HepG2 (cell line): Measurements from ENCODE around the gene KCNQ1OT1. TPM values are rescaled to one million over a fixed set of nuclear protein-coding genes. Genes with fewer than 3 reads are reported as not detected.

Experiments
- BCL3 ChIP-seq: sonication (generic); formaldehyde crosslinking; IDR thresholded peaks from 2 replicates; pipeline ENCODE4 v1.5.1; 2020; ENCODE audit warnings: mild to moderate bottlenecking, missing genetic modification reagents, moderate library complexity
- BCLAF1 ChIP-seq: fragments of 450-650 bp; IDR thresholded peaks from 2 replicates; pipeline ENCODE4 v1.6.1; 2017; ENCODE audit warnings: mild to moderate bottlenecking
- CBFB ChIP-seq: sonication (generic); formaldehyde crosslinking; IDR thresholded peaks from 2 replicates; pipeline ENCODE4 v1.4.0; 2020; ENCODE audit warnings: missing genetic modification reagents
- DBP ChIP-seq: sonication (generic); formaldehyde crosslinking; IDR thresholded peaks from 2 replicates; pipeline ENCODE4 v1.4.0; 2020; ENCODE audit warnings: missing genetic modification reagents; ENCODE audit errors: not compliant biosample characterization
- IRF9 ChIP-seq: sonication (generic); formaldehyde crosslinking; IDR thresholded peaks from 2 replicates; pipeline ENCODE4 v1.8.0; 2022; ENCODE audit warnings: missing genetic modification reagents, mild to moderate bottlenecking, borderline replicate concordance
- NCOR1 ChIP-seq: fragments of 200-600 bp; sonication (generic); IDR thresholded peaks from 2 replicates; pipeline ENCODE4 v1.7.0; 2017; ENCODE audit warnings: antibody characterized with exemption, low read length, borderline replicate concordance
- PAX8 ChIP-seq: sonication (generic); formaldehyde crosslinking; IDR thresholded peaks from 2 replicates; pipeline ENCODE4 v1.8.0; 2022; ENCODE audit warnings: mild to moderate bottlenecking, missing genetic modification reagents, borderline replicate concordance
- RFXAP ChIP-seq: sonication (generic); formaldehyde crosslinking; IDR thresholded peaks from 2 replicates; pipeline ENCODE4 v1.4.0; 2020; ENCODE audit warnings: missing genetic modification reagents, borderline replicate concordance
- SAP130 ChIP-seq: IDR thresholded peaks from 2 replicates; pipeline ENCODE4 v1.6.1; 2016; ENCODE audit warnings: low read depth
- TMF1 ChIP-seq: sonication (generic); formaldehyde crosslinking; IDR thresholded peaks from 2 replicates; pipeline ENCODE4 v1.8.1; 2022; ENCODE audit warnings: low read depth, missing genetic modification reagents
- ZNF18 ChIP-seq: sonication (generic); formaldehyde crosslinking; IDR thresholded peaks from 2 replicates; pipeline ENCODE4 v1.8.0; 2022; ENCODE audit warnings: mild to moderate bottlenecking, missing genetic modification reagents; ENCODE audit not compliant: insufficient replicate concordance
- ZNF251 ChIP-seq: sonication (generic); formaldehyde crosslinking; IDR thresholded peaks from 2 replicates; pipeline ENCODE4 v1.9.0; 2021; ENCODE audit warnings: mild to moderate bottlenecking, missing genetic modification reagents
- ZNF335 ChIP-seq: sonication (generic); formaldehyde crosslinking; IDR thresholded peaks from 2 replicates; pipeline ENCODE4 v1.4.0; 2020; ENCODE audit warnings: missing genetic modification reagents
- ZNF547 ChIP-seq: sonication (generic); formaldehyde crosslinking; IDR thresholded peaks from 2 replicates; pipeline ENCODE4 v1.5.1; 2020; ENCODE audit warnings: mild to moderate bottlenecking, missing genetic modification reagents
- ZSCAN21 ChIP-seq: sonication (generic); formaldehyde crosslinking; IDR thresholded peaks from 2 replicates; pipeline ENCODE4 v1.8.0; 2022; ENCODE audit warnings: mild to moderate bottlenecking, missing genetic modification reagents, moderate library complexity, borderline replicate concordance
- polyA plus RNA-seq, 8 experiments: library from polyadenylated mRNA; depleted of rRNA in 3 of 8; stranded (reverse) in 7 of 8; unstranded in 1 of 8; fragments of >200 nt; fragmentation: Illumina TruSeq in 4 of 8; extraction: Trizol in 4 of 8; gene quantifications; 2 replicates each; pipeline versions ENCODE4 v1.2.1 to v1.2.3, GENCODE V29; 2011 to 2016; ENCODE audit warnings: low read depth in 4 of 8, missing spikeins in 1 of 8, mixed read lengths in 1 of 8; ENCODE audit not compliant: insufficient read depth in 1 of 8
- total RNA-seq, 5 experiments: library from RNA; depleted of rRNA; stranded (reverse); fragments of >200 nt; fragmentation: Illumina TruSeq; extraction: Trizol; gene quantifications; 2 replicates each; pipeline ENCODE4 v1.2.3, GENCODE V29; 2016; ENCODE audit warnings: low read depth in 1 of 5
- TF ChIP-seq, protein P1 (sequence below): IDR thresholded peaks from 2 replicates; pipeline ENCODE4 v1.6.1; 2012; ENCODE audit warnings: inconsistent platforms
- TF ChIP-seq, protein P2 (sequence below): sonication (generic); formaldehyde crosslinking; IDR thresholded peaks from 2 replicates; pipeline ENCODE4 v1.5.0; 2020; ENCODE audit warnings: mild to moderate bottlenecking, missing genetic modification reagents

The KCNQ1OT1 gene
- total and polyA plus RNA-seq, 2 of the 13 experiments (the other 11 are each of a cell fraction or from before 2014, with no cell fraction given), result 1.3 to 18.9 TPM

- TF ChIP-seq, protein P1, sequence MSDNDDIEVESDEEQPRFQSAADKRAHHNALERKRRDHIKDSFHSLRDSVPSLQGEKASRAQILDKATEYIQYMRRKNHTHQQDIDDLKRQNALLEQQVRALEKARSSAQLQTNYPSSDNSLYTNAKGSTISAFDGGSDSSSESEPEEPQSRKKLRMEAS, result peak; percentile 77
- TF ChIP-seq ZNF18 (CRISPR knock-in tag), result peak; percentile 85
- peak; percentile 78 for TF ChIP-seq ZSCAN21
- TF ChIP-seq NCOR1, result no peak
- no peak for TF ChIP-seq ZNF251 (CRISPR knock-in tag)
- TF ChIP-seq SAP130, result peak; percentile 93
- no peak for TF ChIP-seq BCLAF1
- peak; percentile 73; the same call in 1 of the 2 replicates for TF ChIP-seq PAX8 (CRISPR knock-in tag)
- TF ChIP-seq DBP (CRISPR knock-in tag), result peak; percentile 58
- TF ChIP-seq, protein P2, sequence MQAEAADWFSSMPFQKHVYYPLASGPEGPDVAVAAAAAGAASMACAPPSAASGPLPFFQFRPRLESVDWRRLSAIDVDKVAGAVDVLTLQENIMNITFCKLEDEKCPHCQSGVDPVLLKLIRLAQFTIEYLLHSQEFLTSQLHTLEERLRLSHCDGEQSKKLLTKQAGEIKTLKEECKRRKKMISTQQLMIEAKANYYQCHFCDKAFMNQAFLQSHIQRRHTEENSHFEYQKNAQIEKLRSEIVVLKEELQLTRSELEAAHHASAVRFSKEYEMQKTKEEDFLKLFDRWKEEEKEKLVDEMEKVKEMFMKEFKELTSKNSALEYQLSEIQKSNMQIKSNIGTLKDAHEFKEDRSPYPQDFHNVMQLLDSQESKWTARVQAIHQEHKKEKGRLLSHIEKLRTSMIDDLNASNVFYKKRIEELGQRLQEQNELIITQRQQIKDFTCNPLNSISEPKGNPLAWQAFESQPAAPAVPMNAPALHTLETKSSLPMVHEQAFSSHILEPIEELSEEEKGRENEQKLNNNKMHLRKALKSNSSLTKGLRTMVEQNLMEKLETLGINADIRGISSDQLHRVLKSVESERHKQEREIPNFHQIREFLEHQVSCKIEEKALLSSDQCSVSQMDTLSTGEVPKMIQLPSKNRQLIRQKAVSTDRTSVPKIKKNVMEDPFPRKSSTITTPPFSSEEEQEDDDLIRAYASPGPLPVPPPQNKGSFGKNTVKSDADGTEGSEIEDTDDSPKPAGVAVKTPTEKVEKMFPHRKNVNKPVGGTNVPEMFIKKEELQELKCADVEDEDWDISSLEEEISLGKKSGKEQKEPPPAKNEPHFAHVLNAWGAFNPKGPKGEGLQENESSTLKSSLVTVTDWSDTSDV (CRISPR knock-in tag), result peak; percentile 98
- TF ChIP-seq BCL3 (CRISPR knock-in tag), result peak; percentile 80; the same call in 1 of the 2 replicates
- peak; percentile 90; the same call in 1 of the 2 replicates for TF ChIP-seq TMF1 (CRISPR knock-in tag)
- peak; percentile 45 for TF ChIP-seq ZNF335 (CRISPR knock-in tag)
- peak; percentile 58; the same call in 1 of the 2 replicates for TF ChIP-seq IRF9 (CRISPR knock-in tag)
- peak; percentile 99 for TF ChIP-seq RFXAP (CRISPR knock-in tag)
- TF ChIP-seq ZNF547, result peak; percentile 56; the same call in 1 of the 2 replicates
- TF ChIP-seq CBFB (CRISPR knock-in tag), result peak; percentile 87
Measured at GRCh38 chr11:2699531-2700414, at the start of gene KCNQ1OT1 (continued).
